H1 (cell line): ENCODE measurements around the gene AIG1. TPM values are rescaled to one million over a fixed set of nuclear protein-coding genes. Genes with fewer than 3 reads are reported as not detected.

Experiments used
- ASH2L ChIP-seq: fragments of 200-600, 300-600 bp; sonication (generic); IDR thresholded peaks from one replicate; pipeline ENCODE4 v1.7.1; 2017; ENCODE audit warnings: low read length
- CEBPB ChIP-seq: IDR thresholded peaks from 2 replicates; pipeline ENCODE4 v1.6.1; 2012; ENCODE audit warnings: low read depth, low read length
- CHD1 ChIP-seq: IDR thresholded peaks from 2 replicates; pipeline ENCODE4 v1.6.1; 2012; ENCODE audit warnings: low read depth, low read length, improper control_type of control experiment
- CREB1 ChIP-seq: IDR thresholded peaks from 2 replicates; pipeline ENCODE4 v1.6.1; 2012; ENCODE audit warnings: inconsistent platforms
- CTBP2 ChIP-seq: IDR thresholded peaks from 2 replicates; pipeline ENCODE4 v1.7.0; 2011; ENCODE audit warnings: borderline replicate concordance, mild to moderate bottlenecking, moderate library complexity, mixed read lengths, low read length; ENCODE audit not compliant: insufficient read depth, insufficient read length
- CTCF ChIP-seq, 3 experiments: IDR thresholded peaks; 1 replicate in 2 of 3; 2 replicates in 1 of 3; pipeline versions ENCODE4 v1.5.1 to v1.6.1; 2011; ENCODE audit warnings: low read length in 3 of 3, mild to moderate bottlenecking in 3 of 3, inconsistent platforms in 2 of 3, low read depth in 1 of 3, moderate library complexity in 1 of 3; ENCODE audit not compliant: insufficient read depth in 1 of 3; ENCODE audit errors: control extremely low read depth in 1 of 3
- GTF2F1 ChIP-seq: IDR thresholded peaks from 2 replicates; pipeline ENCODE4 v1.6.1; 2012; ENCODE audit warnings: low read depth, low read length, improper control_type of control experiment, borderline replicate concordance
- HDAC2 ChIP-seq, 2 experiments: fragments of 300-600 bp in 1 of 2; sonication (generic) in 1 of 2; IDR thresholded peaks; 2 replicates each; pipeline ENCODE4 v1.6.1; 2011 to 2012; ENCODE audit warnings: low read depth in 2 of 2, low read length in 2 of 2, mild to moderate bottlenecking in 2 of 2, moderate library complexity in 2 of 2, borderline replicate concordance in 1 of 2, inconsistent platforms in 1 of 2
- PHF8 ChIP-seq: fragments of 200-600 bp; sonication (generic); conservative IDR thresholded peaks from 2 replicates; pipeline ENCODE4 v1.7.1; 2012; ENCODE audit warnings: low read depth, mild to moderate bottlenecking, inconsistent platforms, low read length, moderate library complexity
- POLR2A ChIP-seq, 2 experiments: IDR thresholded peaks; 1 replicate in 1 of 2; 2 replicates in 1 of 2; pipeline ENCODE4 v1.6.1; 2011; ENCODE audit warnings: low read depth in 2 of 2, low read length in 2 of 2, mild to moderate bottlenecking in 2 of 2; ENCODE audit errors: control extremely low read depth in 1 of 2
- RAD21 ChIP-seq, 2 experiments: IDR thresholded peaks in 1 of 2; conservative IDR thresholded peaks in 1 of 2; 2 replicates each; pipeline ENCODE4 v1.6.1; 2011; ENCODE audit warnings: low read depth in 2 of 2, low read length in 2 of 2, improper control_type of control experiment in 1 of 2, inconsistent platforms in 1 of 2, mild to moderate bottlenecking in 1 of 2, moderate library complexity in 1 of 2
- RBBP5 ChIP-seq: IDR thresholded peaks from 2 replicates; pipeline ENCODE4 v1.7.1; 2012; ENCODE audit warnings: low read depth, mild to moderate bottlenecking, inconsistent platforms, low read length, moderate library complexity, borderline replicate concordance
- TAF7 ChIP-seq: optimal IDR thresholded peaks from 2 replicates; pipeline ENCODE3; 2011; ENCODE audit warnings: low read depth, mild to moderate bottlenecking, inconsistent platforms, low read length, moderate library complexity, borderline replicate concordance
- TBP ChIP-seq: IDR thresholded peaks from 2 replicates; pipeline ENCODE4 v1.6.1; 2011; ENCODE audit warnings: low read depth, low read length, improper control_type of control experiment
- YY1 ChIP-seq: IDR thresholded peaks from 2 replicates; pipeline ENCODE4 v1.6.1; 2011; ENCODE audit warnings: low read depth, mild to moderate bottlenecking, low read length
- polyA plus RNA-seq, 7 experiments: library from polyadenylated mRNA; depleted of rRNA in 3 of 7; stranded (reverse) in 5 of 7; unstranded in 2 of 7; fragments of >200 nt in 5 of 7; fragments of 200-250 nt in 2 of 7; gene quantifications; 1 replicate in 5 of 7; 2 replicates in 1 of 7; 4 replicates in 1 of 7; pipeline versions ENCODE4 v1.2.1 to v1.2.3, GENCODE V29; 2011 to 2013; ENCODE audit warnings: missing spikeins in 2 of 7, mixed read lengths in 2 of 7
- total RNA-seq: library from RNA; stranded (reverse); fragmentation: NEBNext Ultra II Directional; extraction: Animal tissue kit (Norgen Biotek cat#: 25700); gene quantifications from 2 replicates; pipeline ENCODE4 v1.2.1, GENCODE V29; 2021

Gene AIG1
- total and polyA plus RNA-seq, 2 of the 8 experiments (the other 6 are each of a cell fraction or from before 2014, with no cell fraction given), result 56.6 to 58.4 TPM

DNA sequence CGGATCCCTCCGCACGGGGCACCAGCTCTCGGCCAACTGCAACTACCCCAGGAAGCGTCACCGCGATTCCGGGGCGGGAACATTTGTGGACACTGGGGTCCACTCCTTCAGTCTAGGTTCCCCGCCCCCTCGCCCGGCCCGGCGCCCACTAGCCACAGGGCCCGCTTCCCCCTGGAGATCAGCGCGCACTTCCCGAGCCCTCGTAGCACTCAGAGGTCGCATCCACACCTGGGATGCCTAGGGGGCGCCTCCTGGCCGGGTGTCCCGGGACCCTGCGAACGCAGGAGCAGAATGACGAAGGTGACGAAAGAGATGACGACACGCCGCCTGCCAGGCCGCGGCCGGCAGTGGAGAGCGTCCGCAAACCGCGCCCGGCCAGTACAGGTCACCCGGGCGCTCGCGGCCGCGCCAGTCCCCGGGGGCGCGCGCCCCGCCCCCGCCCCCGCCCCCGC, 309 bp upstream of the AIG1 start (continued):
- TF ChIP-seq CTBP2 (no peak), HDAC2 (IDR thresholded peaks at IDR 0.05; ENCODE audit: borderline replicate concordance in 1 of 2, low read depth in 2 of 2, low read length in 2 of 2) (peak in 1 of 2 experiments; percentile 67; a peak in 2 of 4 replicates), CREB1 (peak; percentile 99), TAF7 (peak; percentile 53), POLR2A (IDR thresholded peaks at IDR 0.05; ENCODE audit: control extremely low read depth in 1 of 2, low read depth in 2 of 2, low read length in 2 of 2) (peak in 1 of 2 experiments; percentile 67; a peak in 1 of 3 replicates), CHD1 (no peak), YY1 (no peak), RBBP5 (peak; percentile 57; the same call in 1 of the 2 replicates), PHF8 (peak; percentile 60), RAD21 (IDR thresholded peaks at IDR 0.05 in 1 of 2, conservative IDR thresholded peaks at IDR 0.05 in 1 of 2; ENCODE audit: low read depth in 2 of 2, low read length in 2 of 2) (peak; percentile 37 to 48), GTF2F1 (no peak), CTCF (IDR thresholded peaks at IDR 0.05; ENCODE audit: control extremely low read depth in 1 of 3, insufficient read depth in 1 of 3, low read depth in 1 of 3, low read length in 3 of 3) (peak; percentile 20 to 29 (median 23); a peak in 3 of 4 replicates), TBP (peak; percentile 20; the same call in 1 of the 2 replicates), ASH2L (peak; percentile 48), CEBPB (peak; percentile 27)
